ENCODE results near the gene PDE1C.
"Not testable (repeated sequence)": the region's sequence is repeated elsewhere in the genome, so short reads cannot be mapped to it uniquely, and the experiment has no call there.

PDE1C gene

GRCh38 chr7:32042900-32043299 is 27.3 kb downstream of the PDE1C start:
- DNase-seq: no peak

- no peak for DNase-seq
Measured at GRCh38 chr7:32039000-32039756, 31.0 kb downstream of the PDE1C start.

- DNase-seq: no peak
Measured at GRCh38 chr7:32037650-32038198, 32.5 kb downstream of the PDE1C start.

DNA sequence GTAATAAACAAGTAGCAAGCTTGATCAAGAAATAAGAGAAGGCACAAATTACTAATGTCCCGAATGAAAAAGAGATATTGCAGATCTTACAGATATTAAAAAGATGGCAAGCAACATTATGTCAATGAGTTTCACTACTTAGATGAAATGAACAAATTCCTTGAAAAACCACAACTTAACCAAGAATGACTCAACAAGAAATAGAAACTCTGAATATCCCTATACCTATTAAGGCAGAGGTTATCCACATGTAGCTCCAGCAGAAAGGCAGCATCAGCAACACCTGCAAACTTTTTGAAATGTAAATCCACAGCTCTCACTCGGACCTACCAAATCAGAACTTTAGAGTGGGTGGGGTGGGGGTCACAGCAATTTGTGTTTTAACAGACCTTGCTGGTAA is 33.6 kb downstream of the PDE1C start:
- no peak for DNase-seq

- DNase-seq: no peak
Measured at GRCh38 chr7:32034052-32034451, 36.2 kb downstream of the PDE1C start.

- DNase-seq: no peak
Measured at GRCh38 chr7:32033006-32033405, 37.2 kb downstream of the PDE1C start.

DNA sequence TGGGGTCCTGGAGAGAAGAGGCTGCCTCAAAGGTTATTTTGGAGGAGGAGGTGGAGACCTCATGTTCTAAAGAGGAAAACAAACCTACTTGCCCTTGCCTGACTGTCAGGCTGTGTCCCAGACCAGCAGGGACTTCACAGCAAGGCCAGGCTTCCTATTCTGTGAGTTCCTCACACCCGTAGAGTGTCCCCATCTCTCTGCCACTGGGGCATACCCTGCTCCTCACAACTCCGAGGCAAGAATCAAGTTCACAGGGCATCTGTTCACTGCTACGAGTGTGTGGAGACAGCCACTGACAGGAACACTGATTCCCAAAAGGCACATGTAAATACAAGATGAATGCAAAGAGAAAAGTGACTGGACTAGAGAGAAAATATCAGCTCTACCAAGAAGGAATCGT is 38.0 kb downstream of the PDE1C start:
- no peak for DNase-seq

- no peak for DNase-seq
Measured at GRCh38 chr7:32030904-32031692, 39.1 kb downstream of the PDE1C start.

GRCh38 chr7:32026083-32026425 is 44.2 kb downstream of the PDE1C start:
- DNase-seq: no peak

- no peak for DNase-seq
Measured at GRCh38 chr7:32025381-32026082, 44.7 kb downstream of the PDE1C start.

DNA sequence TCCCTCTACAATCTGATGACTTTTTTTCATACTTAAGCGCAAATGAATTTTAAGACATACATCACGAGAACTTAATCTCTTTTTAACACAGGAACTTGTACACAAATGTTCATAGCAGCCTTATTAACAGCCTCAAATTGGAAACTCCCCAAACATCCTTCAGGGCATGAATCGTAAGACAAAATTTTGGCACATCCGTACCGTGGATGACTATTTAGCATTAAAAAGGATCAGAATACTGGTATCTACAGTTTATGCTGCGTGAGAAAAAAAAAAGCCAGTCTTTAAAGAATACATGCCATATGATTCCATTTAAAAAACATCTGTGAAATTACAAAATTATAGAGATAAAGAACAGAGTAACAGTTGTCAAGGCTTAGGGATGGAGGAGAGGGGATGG is 46.8 kb downstream of the PDE1C start:
- DNase-seq: no peak

- DNase-seq: no peak
Measured at GRCh38 chr7:32022966-32023365, 47.2 kb downstream of the PDE1C start.

DNA sequence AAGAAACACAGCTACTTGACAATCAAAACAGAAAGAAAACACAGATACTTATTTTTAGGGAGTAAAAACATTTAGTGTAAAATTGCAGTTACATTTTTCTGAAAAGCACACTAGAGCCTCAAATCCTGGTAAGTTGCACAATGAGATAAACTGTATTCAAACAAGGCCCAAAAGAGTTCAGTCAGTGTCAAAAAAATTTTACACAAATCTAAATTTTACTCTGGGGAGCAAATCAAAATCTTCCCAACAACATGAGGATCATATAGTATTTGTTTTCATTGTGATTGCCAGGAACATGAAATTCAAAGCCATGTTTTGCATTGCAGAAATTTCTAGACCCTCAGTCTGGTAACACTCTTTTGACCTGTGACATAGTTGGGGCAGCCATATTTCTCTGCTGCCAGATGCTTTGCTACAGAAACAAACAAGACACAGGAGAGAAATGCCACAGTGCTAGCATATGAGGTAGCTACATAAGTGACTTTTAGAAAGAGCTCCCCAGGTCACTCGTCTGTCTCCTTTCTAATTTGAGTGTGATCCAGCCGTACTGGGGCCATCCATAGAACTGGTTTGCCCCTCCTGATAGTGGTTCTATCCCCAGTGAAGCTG is 49.6 kb downstream of the PDE1C start:
- DNase-seq: no peak

- DNase-seq: no peak
Measured at GRCh38 chr7:32018845-32019578, 51.2 kb downstream of the PDE1C start.

GRCh38 chr7:32015133-32015532 is 55.1 kb downstream of the PDE1C start:
- DNase-seq: no peak

DNA sequence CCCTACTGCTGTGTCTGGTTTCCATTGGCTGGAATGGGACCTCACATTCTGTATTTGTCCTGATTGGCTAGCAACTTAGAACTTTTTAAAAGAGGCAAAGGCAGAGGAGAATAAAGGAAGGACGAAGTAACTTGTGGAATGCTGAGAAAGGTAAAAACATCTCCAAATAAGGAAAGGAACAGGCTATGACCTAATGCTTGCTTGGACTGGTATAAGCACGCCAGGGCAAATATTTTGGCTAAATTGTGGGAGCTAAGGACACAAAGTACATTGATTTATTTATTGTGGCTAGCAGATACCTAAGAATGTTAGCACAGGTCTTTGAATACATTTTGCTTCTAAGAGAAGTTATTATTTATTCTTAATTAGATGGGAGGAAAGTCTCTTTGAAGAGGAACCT is 56.7 kb downstream of the PDE1C start:
- not testable (repeated sequence) for DNase-seq

DNA sequence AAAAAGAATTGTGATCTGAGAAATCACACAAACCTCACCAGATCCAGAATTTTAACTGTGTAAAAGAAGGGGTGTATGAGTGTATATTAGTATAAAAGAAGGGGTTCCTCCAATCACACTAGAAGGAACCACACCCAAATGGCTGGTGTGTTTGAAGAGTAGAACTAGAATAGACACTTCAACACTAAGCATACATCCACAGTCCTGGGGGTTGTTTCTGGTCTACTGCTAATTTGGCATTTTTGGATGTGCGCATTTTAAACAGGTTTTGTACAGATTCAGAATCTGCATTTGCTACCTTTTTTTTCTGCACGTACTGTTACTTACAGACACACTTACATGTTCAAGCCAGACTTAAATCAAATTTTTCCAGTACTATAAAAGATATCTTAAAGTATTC is 64.6 kb downstream of the PDE1C start:
- no peak for DNase-seq

DNA sequence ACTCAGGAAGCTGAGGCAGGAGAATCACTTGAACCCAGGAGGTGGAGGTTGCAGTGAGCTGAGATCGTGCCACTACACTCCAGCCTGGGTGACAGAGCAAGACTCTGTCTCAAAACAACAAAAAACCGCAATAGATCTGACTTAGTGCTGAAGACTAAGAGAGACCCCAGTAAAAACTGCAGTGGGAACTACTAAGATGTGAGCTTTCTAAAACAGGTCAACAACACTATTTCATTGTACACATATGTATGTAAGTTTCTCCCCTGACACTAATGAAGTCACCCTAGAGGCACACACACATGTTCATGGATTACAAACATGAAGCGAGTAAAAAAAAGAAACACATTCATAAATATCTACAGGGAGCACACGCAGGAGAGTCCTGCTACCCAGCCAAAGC is 68.3 kb downstream of the PDE1C start:
- no peak for DNase-seq

GRCh38 chr7:31997423-31997822 is 72.8 kb downstream of the PDE1C start:
- no peak for DNase-seq

DNA sequence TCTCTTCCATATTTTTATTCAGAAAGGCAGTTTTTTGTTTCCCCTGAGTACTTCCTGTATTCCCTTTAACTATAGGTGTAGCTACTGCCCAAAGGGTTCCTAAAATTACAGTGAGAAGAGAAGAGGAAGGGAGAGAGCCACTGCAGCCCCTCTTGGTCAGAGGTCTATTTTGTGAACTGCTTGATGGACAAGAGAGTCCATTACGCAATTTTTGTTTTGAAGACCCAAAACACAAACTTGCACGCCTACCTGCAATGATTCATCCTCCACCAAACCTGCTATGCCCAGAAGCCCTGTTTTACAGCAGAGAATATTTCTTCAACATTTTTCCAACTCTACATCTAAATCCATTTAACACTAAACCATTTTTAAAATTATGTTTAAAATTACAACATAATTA is 75.1 kb downstream of the PDE1C start:
- no peak for DNase-seq

- no peak for DNase-seq
Measured at GRCh38 chr7:31991846-31992245, 78.4 kb downstream of the PDE1C start.

- DNase-seq: no peak
Measured at GRCh38 chr7:31991406-31991805, 78.8 kb downstream of the PDE1C start.
